ENCODE data around the gene FAM83F. TPM values are rescaled to one million over a fixed set of nuclear protein-coding genes. Genes with fewer than 3 reads are reported as not detected.

FAM83F gene
- total RNA-seq, 1 experiment from 2014 or later: 8.1 TPM

- intact Hi-C loops (cut with micrococcal nuclease; ENCODE audit: unreplicated experiment): no loop called here
- ChIA-PET POLR2A (ENCODE audit: unreplicated experiment) (no interaction called here), CTCF (no interaction called here)
- H3K36me3 ChIP-seq (ENCODE audit: low read depth): no peaks in the 10 kb centered on the region
- no peaks in the 10 kb centered on the region for H3F3A ChIP-seq (ENCODE audit: insufficient read depth, low read depth)
- no peaks in the 10 kb centered on the region for H3K9me2 ChIP-seq (ENCODE audit: insufficient read depth)
- H3K27ac ChIP-seq: no peak overlapping the region
- H3K4me2 ChIP-seq: no peak overlapping the region
- no peaks in the 10 kb centered on the region for H3K4me1 ChIP-seq (replicated peaks; ENCODE audit: insufficient read depth)
- TF ChIP-seq EZH2 (IDR thresholded peaks at IDR 0.05; ENCODE audit: low read depth) (no peak), CTCF (conservative IDR thresholded peaks at IDR 0.05) (no peak)
- no TSS peak for BruUV-seq (replicated peaks)
- no peaks in the 10 kb centered on the region for H3K79me2 ChIP-seq (ENCODE audit: low read depth)
- no peaks in the 10 kb centered on the region for H3K9me3 ChIP-seq (ENCODE audit: insufficient read depth, low read depth)
- H2AFZ ChIP-seq: no peak overlapping the region
- no peak overlapping the region for H3K4me3 ChIP-seq
- no peak for DNase-seq
- no peaks in the 10 kb centered on the region for H3K27me3 ChIP-seq (ENCODE audit: insufficient read depth, low read depth)
- peaks cover 5% of the 10 kb centered on the region for H4K20me1 ChIP-seq (ENCODE audit: insufficient read depth)
Observed at GRCh38 chr22:40015358-40015976, 20.7 kb downstream of the FAM83F start.

DNA sequence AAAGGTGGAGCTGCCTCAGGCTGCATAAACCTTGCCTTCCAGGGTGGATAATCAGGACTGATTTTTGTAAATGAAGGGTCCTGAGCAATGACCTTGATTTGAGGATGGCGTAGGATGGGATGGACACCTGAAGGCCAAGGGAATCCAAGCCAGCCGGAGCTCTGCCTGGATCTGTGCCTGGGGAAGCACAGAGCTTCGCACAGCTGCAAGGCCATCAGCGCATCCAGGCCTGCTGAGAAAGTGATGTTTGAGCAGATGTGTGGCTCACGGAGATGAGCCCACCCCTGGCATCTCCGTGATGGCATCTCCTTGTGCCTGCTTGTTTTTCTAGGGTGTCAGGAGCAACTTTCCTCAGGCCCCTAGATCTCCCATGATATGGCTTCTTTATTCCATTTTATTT, 23.3 kb downstream of the FAM83F start:
- intact Hi-C loops (cut with micrococcal nuclease; ENCODE audit: unreplicated experiment): no loop called here
- no peak for DNase-seq
- no TSS peak for BruUV-seq (replicated peaks)
- H3K9me2 ChIP-seq (ENCODE audit: insufficient read depth): no peaks in the 10 kb centered on the region
- POLR2A ChIA-PET (ENCODE audit: unreplicated experiment): interaction anchor here (0.6 kb wide), 2 partner anchors 15 to 19 kb away, joined by 4 read pairs; no protein-coding TSS in a partner anchor
- TF ChIP-seq CTCF (conservative IDR thresholded peaks at IDR 0.05): no peak
- TF ChIP-seq EZH2 (IDR thresholded peaks at IDR 0.05; ENCODE audit: low read depth): no peak
- H3K4me2 ChIP-seq: no peak overlapping the region
- no peaks in the 10 kb centered on the region for H3K4me1 ChIP-seq (replicated peaks; ENCODE audit: insufficient read depth)
- no peaks in the 10 kb centered on the region for H3K9me3 ChIP-seq (ENCODE audit: insufficient read depth, low read depth)
- CTCF ChIA-PET: no interaction called here
- H2AFZ ChIP-seq: no peak overlapping the region
- no peaks in the 10 kb centered on the region for H3K27me3 ChIP-seq (ENCODE audit: insufficient read depth, low read depth)
- H3K27ac ChIP-seq: no peak overlapping the region
- no peaks in the 10 kb centered on the region for H3F3A ChIP-seq (ENCODE audit: insufficient read depth, low read depth)
- peaks cover 5% of the 10 kb centered on the region for H4K20me1 ChIP-seq (ENCODE audit: insufficient read depth)
- H3K4me3 ChIP-seq: no peak overlapping the region
- no peaks in the 10 kb centered on the region for H3K36me3 ChIP-seq (ENCODE audit: low read depth)
- H3K79me2 ChIP-seq (ENCODE audit: low read depth): no peaks in the 10 kb centered on the region

- intact Hi-C loops (cut with micrococcal nuclease; ENCODE audit: unreplicated experiment): no loop called here
- H3K79me2 ChIP-seq (ENCODE audit: low read depth): no peaks in the 10 kb centered on the region
- no TSS peak for BruUV-seq (replicated peaks)
- H3K27ac ChIP-seq: no peak overlapping the region
- H3K36me3 ChIP-seq (ENCODE audit: low read depth): no peaks in the 10 kb centered on the region
- DNase-seq: no peak
- POLR2A ChIA-PET (ENCODE audit: unreplicated experiment): no interaction called here
- CTCF ChIA-PET: no interaction called here
- no peak overlapping the region for H3K4me2 ChIP-seq
- H3K9me3 ChIP-seq (ENCODE audit: insufficient read depth, low read depth): no peaks in the 10 kb centered on the region
- no peaks in the 10 kb centered on the region for H3K27me3 ChIP-seq (ENCODE audit: insufficient read depth, low read depth)
- no peaks in the 10 kb centered on the region for H3K4me1 ChIP-seq (replicated peaks; ENCODE audit: insufficient read depth)
- H2AFZ ChIP-seq: no peak overlapping the region
- peaks cover 5% of the 10 kb centered on the region for H4K20me1 ChIP-seq (ENCODE audit: insufficient read depth)
- no peaks in the 10 kb centered on the region for H3F3A ChIP-seq (ENCODE audit: insufficient read depth, low read depth)
- H3K4me3 ChIP-seq: no peak overlapping the region
- TF ChIP-seq EZH2 (IDR thresholded peaks at IDR 0.05; ENCODE audit: low read depth): no peak
- TF ChIP-seq CTCF (conservative IDR thresholded peaks at IDR 0.05): no peak
- no peaks in the 10 kb centered on the region for H3K9me2 ChIP-seq (ENCODE audit: insufficient read depth)
Observed at GRCh38 chr22:40019100-40019499, 24.3 kb downstream of the FAM83F start.
